ENCODE data around the gene ZNRD2.

Gene ZNRD2

DNA sequence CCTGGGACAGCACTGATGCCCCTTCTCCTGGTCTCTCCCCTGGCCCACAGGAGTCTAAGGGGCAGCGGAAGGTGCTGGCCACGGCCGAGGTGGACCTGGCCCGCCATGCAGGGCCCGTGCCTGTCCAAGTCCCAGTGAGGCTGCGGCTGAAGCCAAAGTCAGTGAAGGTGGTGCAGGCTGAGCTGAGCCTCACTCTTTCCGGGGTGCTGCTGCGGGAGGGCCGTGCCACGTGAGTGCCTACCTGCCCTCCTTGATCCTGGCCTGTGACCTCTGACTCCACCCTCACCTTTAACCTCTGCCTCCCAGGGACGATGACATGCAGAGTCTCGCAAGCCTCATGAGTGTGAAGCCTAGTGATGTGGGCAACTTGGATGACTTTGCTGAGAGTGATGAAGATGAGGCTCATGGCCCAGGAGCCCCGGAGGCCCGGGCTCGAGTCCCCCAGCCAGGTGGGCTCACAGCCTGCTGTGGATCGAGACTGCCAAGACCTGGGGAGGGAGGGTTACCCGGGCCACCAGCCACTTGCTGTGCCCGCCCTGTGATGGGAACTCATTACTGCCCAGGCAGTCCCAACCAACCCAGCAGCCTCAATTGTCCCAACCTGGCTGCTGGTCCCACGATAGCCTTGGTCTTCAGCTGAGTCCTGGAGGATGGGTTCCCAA lies 9.9 kb downstream of the ZNRD2 start:
- no peak overlapping the region for H3K4me3 ChIP-seq (ENCODE audit: low read length)
- no peak for DNase-seq (ENCODE audit: low read depth, low spot score)

DNA sequence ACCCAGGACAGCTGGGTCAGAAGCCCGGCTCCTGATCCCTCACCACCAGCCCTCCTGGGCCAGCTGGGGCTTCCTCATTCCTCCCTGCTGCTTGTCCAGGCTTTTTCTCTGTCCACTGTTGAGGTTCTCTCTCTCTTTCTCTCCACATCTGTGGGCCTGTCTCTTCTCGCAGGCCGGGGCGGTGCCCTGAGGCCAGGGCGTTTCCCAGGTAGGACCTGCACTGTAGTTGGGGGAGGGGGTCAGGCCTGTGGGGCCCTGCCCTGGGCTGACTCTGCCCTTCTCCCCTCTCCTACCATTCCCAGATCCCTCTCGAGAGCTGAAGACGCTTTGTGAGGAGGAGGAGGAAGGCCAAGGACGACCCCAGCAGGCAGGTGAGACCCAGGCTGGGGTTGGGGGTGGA lies 10.5 kb downstream of the ZNRD2 start:
- DNase-seq (ENCODE audit: low read depth, low spot score), result no peak
- H3K4me3 ChIP-seq (ENCODE audit: low read length), result no peak overlapping the region

- no peak for DNase-seq (ENCODE audit: low read depth, low spot score)
Measured at GRCh38 chr11:65581928-65582327, 11.7 kb downstream of the ZNRD2 start.

DNA sequence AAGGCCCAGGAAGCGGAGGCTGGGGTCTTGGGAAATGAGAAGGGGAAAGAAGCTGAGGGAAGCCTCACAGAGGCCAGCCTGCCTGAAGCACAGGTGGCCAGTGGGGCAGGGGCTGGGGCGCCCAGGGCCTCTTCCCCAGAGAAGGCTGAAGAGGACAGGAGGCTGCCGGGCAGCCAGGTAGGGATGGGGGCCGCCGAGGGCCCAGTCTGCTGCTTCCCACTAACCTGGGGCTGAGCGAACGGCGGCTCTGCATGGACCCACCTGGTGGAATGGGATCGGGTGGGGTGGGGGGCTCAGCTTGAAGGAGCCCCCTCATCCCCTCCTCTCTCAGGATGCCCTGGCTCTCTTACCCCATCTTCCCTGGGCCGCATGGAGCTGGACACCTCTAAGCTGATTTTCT lies 13.3 kb downstream of the ZNRD2 start:
- no peak overlapping the region for H3K4me3 ChIP-seq (ENCODE audit: low read length)
- DNase-seq (ENCODE audit: low read depth, low spot score), result no peak

More at GRCh38 chr11:65581928-65582327, 11.7 kb downstream of the ZNRD2 start:
- H3K4me3 ChIP-seq (ENCODE audit: low read length), result no peak overlapping the region

DNA sequence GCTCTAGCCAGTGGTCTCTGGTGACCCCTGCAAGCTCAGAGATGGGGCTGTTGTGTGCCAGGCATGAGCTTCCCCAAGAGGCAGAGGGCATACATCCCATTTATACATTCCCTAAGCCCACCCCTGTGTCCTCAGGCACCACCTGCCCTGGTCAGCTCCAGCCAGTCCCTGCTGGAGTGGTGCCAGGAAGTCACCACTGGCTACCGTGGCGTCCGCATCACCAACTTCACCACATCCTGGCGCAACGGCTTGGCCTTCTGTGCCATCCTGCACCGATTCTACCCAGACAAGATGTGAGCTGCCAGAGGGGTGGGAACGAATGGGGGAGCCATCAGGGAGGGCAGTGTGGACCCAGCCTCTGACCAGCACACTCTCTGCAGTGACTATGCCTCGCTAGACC lies 13.8 kb downstream of the ZNRD2 start:
- no peak for DNase-seq (ENCODE audit: low read depth, low spot score)
- H3K4me3 ChIP-seq (ENCODE audit: low read length), result no peak overlapping the region

DNA sequence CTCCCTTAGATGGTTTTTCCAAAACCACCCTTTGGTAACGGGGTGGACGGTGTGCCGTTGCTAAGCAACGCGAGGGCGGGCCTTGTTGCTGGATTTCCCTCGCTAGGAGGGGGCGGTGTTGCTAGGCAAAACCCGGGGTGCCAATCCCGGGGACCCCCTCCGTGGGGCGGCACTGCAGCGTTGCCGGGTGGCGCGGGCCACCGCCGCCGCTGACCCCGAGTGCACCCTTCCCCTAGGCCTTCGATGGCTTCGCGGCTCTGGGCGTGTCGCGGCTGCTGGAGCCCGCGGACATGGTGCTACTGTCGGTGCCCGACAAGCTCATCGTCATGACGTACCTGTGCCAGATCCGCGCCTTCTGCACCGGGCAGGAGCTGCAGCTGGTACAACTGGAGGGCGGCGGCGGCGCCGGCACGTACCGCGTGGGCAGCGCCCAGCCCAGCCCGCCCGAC lies 14.5 kb downstream of the ZNRD2 start:
- no peak overlapping the region for H3K4me3 ChIP-seq (ENCODE audit: low read length)
- DNase-seq (ENCODE audit: low read depth, low spot score), result no peak

DNA sequence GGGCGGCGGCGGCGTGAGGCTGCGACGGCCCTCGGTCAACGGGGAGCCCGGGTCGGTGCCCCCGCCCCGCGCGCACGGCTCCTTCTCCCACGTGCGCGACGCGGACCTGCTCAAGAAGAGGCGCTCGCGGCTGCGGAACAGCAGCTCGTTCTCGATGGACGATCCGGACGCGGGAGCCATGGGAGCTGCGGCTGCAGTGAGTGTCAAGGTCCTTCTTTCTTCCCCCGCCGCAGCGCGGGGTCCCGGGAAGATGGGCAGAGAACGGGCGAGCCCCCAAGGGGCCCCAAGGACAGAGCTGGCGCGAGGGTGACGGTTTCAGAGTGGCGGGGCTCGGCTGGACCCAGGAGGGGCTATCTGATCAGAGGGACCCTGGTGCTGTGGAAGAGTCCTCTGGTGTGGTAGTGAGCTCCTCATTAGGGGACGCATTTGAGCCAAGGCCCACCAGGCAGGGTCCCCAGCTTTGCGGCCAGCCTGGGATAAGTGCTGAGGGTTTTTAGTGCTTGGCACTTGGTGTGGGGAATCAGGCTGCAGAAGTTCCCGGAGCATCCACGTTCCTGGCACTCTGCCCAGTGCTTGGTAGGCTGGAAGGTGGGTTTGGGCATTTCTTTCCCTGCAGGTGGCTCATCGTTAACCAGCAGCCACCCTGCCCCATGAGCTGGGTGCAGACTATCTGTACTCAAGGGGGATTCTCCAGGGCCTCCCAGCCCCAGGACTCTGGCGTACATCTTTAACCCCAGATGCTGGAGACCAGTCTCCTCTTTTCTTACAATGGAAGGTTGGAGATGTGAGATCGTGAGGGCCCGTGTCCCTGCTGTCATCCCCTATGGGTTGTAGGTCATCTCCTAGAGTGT lies 15.3 kb downstream of the ZNRD2 start:
- H3K4me3 ChIP-seq (ENCODE audit: low read length), result no peak overlapping the region
- DNase-seq (ENCODE audit: low read depth, low spot score), result no peak

- no peak overlapping the region for H3K4me3 ChIP-seq (ENCODE audit: low read length)
- DNase-seq (ENCODE audit: low read depth, low spot score), result no peak
Measured at GRCh38 chr11:65586247-65586630, 16.0 kb downstream of the ZNRD2 start.

GRCh38 chr11:65586676-65587075 lies 16.4 kb downstream of the ZNRD2 start:
- DNase-seq (ENCODE audit: low read depth, low spot score), result no peak
- H3K4me3 ChIP-seq (ENCODE audit: low read length), result no peak overlapping the region

DNA sequence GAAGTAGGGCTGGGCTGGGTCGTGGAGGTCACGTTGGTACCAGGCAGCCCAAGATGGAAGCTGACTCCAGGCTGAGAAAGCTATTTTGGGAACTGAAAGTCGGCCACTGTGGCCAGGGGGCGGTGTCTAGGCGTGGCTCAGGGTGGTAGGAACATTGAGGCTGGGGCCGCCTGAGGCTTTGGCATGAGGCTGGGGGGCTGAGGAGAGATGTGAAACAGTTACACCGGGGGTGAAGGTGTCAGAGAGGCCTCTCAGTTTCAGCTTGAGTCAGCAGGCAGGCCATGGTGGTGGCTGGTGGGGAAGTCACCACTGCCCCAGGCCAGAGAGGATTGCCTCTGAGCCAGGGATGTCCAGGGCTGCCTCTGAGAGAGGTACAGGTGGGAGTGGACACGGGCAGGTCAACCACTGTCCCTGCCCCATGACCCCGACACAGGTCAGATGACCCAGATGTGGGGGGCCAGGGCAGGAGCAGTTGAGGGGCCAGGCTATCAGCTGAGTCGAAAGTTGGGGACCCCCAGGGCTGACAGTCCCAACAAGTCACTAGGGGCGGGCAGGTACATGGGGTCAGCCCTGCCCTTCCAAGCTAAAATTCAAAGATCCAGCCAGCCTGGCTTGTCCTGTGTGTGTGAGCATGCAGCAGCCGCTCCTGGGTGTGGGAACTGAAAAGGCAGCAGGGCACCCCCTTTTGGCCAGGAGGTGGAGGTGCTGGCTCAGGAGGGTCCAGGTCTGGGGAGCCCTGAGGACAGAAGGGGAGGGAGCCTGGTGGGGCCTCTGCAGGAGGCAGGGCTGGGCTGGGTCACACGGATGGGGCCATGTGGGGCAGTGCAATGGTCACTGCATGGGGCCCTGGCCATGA lies 18.1 kb downstream of the ZNRD2 start:
- no peak overlapping the region for H3K4me3 ChIP-seq (ENCODE audit: low read length)
- DNase-seq (ENCODE audit: low read depth, low spot score), result peak; percentile 40

GRCh38 chr11:65589444-65590239 lies 19.4 kb downstream of the ZNRD2 start:
- DNase-seq (ENCODE audit: low read depth, low spot score), result peak; percentile 19
- H3K4me3 ChIP-seq (ENCODE audit: low read length), result no peak overlapping the region

DNA sequence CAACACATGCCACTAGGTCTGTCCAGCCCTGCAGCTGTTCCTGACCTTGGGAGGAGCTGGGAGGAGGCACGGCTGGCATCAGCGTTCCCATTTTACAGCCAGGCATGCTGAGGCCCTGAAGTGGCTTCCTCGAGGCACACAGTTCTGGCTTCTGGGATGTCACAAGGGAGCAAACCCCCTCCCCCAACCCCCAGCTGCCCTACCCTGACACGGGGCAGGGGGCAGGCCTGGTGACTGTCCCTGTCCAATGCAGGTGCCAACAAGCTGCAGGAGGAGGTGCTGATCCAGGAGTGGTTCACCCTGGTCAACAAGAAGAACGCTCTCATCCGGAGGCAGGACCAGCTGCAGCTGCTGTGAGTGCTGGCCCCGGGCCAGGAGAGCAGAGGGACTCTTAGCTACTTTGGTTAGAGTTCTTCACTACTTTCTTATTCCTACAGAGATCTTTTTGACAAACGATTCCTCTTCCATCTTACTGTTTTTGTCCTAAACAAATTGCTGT lies 20.0 kb downstream of the ZNRD2 start:
- DNase-seq (ENCODE audit: low read depth, low spot score), result no peak
- H3K4me3 ChIP-seq (ENCODE audit: low read length), result no peak overlapping the region

- DNase-seq (ENCODE audit: low read depth, low spot score), result no peak
- H3K4me3 ChIP-seq (ENCODE audit: low read length), result no peak overlapping the region
Measured at GRCh38 chr11:65591939-65592857, 21.9 kb downstream of the ZNRD2 start.

DNA sequence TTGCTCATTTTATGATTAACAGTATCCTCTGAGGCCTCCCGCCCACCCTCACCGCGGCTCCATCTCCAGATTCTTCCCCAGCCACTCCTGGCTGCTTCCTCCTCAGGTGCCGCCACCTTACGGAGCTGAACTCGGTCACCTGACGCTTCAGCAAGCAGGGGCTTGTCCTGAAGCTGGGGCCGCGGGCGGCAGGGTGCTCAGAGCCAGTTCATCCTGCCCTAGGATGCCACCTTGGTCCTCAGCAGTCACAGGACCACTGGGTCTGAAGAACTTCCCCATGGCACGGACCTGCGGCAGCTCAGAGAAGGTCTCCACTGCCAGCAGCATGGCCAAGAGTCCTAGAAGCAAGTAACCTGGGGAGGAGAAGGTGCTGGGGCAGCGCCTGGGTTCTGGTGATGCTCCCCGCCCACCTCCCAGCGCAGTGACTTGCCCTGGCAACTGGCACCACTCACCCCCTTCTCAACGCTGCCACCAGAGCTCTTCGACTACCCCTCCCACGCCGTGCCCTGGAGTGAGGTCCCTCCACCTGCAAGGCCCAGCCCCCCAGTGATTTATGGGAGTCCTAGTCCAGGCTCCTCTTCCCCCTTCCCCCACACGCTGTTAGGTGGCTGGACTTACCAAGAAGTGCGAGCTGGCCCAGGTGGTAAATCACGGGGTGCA lies 22.7 kb downstream of the ZNRD2 start:
- no peak for DNase-seq (ENCODE audit: low read depth, low spot score)
- H3K4me3 ChIP-seq (ENCODE audit: low read length), result no peak overlapping the region

DNA sequence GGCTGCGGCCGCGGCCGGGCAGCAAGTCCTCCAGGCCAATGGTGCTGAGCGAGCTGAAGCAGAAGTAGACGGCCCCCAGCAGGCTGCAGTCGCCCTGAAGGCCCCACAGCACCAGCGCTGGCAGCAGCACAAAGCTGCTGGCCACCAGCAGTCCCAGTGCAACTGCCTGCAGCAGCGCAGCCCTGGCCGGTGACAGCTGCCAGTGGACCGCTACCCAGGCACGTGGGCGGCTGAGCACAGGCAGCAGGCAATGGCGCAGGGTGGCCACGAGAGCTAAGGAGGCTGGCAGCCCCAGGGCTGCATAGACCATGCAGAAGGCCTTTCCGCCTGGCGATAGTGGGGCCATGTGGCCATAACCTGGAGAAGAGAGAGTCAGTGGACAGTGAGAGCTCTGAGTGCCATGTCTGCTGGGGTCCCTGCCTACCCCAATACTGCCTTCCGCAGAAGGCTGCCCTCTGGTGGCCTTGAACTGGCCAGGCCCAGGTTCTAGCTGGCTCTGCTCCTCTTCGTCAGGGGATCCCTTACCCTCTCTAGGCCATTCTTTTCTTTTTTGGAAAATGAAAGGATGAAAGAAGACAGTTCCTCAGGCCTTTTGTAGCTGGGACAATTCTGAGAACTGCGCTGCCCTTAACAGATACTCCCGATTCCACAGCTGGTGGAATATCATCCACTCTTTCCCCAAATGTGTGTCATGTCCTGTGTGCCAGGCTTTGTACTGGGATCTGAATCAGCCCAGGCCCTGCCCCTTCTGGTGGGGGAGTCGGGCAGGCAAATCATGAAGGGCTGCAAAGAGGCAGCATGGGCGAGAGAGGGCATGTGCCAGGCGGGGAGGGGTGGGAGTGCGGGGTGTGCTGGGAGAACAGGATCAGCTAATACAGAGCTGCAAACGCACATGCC lies 23.5 kb downstream of the ZNRD2 start:
- no peak overlapping the region for H3K4me3 ChIP-seq (ENCODE audit: low read length)
- DNase-seq (ENCODE audit: low read depth, low spot score), result no peak

DNA sequence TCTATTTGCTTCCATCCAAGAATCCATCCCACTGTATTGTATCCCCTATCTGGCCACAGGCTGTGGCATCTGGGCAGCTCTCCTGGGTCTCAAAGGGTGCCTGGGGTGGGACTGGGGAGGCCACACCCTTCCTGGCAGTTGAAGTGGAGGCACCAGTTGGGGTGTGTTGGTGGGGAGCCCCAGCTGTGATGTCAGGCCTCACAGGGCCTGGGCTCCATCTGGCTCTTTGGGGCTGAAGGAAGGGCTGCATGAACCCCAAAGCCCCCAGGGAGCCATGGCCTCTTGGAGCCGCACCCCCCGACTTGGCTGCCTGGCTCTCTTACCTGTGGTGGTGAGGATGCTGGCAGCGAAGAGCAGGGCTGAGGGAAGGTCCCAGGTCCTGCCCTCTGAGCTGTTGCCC lies 24.9 kb downstream of the ZNRD2 start:
- H3K4me3 ChIP-seq (ENCODE audit: low read length), result no peak overlapping the region
- no peak for DNase-seq (ENCODE audit: low read depth, low spot score)
